GM20000 (cell line): Measurements from ENCODE around the gene PRODH2.
"Not testable (repeated sequence)": the region's sequence is repeated elsewhere in the genome, so short reads cannot be mapped to it uniquely, and the experiment has no call there.

Experiments
- DNase-seq: peaks from one replicate; pipeline ENCODE4 v3.0.0; 2012; ENCODE audit warnings: low spot score
- TF ChIP-seq, protein P1 (sequence below): IDR thresholded peaks from 2 replicates; pipeline ENCODE4 v1.5.1; 2012; ENCODE audit warnings: mild to moderate bottlenecking, control low read depth; ENCODE audit errors: extremely low read depth, missing control alignments

Gene PRODH2

DNA sequence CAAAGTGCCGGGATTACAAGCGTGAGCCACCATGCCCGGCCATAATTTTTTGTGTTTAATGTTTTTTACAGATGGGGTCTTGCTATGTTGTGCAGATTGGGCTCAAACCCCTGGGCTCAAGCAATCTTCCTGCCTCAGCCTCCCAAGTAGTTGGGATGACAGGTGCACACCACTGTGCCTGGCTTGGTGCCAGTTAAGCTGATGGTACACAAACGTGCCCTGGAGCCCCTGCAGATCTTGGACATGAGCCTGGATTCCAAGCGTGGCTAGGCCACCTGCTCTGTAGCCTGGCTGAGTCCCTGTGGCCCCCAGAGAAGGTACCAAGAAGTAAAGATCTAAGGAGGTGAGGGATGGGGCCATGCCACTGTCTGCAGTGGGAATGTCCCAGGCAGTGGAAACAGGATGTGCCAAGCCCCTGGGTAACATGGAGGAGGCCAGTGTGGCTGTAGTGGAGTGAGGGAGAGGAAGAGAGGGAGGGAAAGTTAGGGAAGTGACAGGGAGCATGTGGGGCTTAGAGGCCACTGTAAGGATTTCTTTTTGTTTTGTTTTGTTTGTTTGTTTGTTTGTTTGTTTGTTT, 7.0 kb downstream of the PRODH2 start:
- TF ChIP-seq, protein P1, sequence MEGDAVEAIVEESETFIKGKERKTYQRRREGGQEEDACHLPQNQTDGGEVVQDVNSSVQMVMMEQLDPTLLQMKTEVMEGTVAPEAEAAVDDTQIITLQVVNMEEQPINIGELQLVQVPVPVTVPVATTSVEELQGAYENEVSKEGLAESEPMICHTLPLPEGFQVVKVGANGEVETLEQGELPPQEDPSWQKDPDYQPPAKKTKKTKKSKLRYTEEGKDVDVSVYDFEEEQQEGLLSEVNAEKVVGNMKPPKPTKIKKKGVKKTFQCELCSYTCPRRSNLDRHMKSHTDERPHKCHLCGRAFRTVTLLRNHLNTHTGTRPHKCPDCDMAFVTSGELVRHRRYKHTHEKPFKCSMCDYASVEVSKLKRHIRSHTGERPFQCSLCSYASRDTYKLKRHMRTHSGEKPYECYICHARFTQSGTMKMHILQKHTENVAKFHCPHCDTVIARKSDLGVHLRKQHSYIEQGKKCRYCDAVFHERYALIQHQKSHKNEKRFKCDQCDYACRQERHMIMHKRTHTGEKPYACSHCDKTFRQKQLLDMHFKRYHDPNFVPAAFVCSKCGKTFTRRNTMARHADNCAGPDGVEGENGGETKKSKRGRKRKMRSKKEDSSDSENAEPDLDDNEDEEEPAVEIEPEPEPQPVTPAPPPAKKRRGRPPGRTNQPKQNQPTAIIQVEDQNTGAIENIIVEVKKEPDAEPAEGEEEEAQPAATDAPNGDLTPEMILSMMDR, result no peak
- DNase-seq, result no peak

DNA sequence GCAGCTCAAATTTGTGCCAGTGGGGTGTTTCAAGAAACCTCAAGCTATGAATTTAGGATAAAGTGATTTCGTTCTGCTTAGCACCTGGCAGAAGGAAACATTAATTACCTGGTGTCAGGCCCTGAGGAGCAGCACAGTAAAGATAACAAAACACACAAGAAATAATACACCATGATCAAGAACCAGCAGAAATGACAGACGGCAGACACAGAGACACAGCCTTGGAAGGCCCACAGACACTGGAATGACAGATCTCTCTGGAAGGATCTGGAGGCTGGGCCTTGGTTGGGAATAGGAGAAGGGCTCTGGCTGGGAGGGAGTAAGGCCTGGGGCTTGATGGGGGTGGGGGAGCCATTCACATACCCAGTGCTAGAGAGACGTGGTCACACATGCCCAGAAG, 10.8 kb downstream of the PRODH2 start:
- no peak for DNase-seq
- TF ChIP-seq, protein P1, result no peak

DNA sequence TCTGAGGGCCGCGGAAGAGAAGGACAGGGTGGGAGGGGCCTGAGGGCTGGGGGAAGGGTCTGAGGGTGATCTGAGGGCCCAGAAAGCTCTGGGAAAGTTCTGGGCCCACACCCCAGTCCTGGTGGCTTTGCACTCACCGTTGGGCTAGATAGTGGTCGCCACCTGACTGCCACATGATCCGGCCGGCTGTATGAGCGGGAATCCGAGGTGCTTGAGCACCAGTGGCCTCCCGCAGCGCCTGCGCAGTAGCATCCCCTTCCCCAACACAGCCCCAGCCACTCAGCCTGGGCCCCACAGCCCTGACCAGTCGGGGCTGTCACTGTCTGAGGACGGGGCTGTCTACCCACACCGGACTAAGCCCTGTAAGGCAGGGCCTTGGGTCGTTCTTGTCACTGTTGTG, 15.0 kb downstream of the PRODH2 start:
- TF ChIP-seq, protein P1, result no peak
- DNase-seq, result no peak

DNA sequence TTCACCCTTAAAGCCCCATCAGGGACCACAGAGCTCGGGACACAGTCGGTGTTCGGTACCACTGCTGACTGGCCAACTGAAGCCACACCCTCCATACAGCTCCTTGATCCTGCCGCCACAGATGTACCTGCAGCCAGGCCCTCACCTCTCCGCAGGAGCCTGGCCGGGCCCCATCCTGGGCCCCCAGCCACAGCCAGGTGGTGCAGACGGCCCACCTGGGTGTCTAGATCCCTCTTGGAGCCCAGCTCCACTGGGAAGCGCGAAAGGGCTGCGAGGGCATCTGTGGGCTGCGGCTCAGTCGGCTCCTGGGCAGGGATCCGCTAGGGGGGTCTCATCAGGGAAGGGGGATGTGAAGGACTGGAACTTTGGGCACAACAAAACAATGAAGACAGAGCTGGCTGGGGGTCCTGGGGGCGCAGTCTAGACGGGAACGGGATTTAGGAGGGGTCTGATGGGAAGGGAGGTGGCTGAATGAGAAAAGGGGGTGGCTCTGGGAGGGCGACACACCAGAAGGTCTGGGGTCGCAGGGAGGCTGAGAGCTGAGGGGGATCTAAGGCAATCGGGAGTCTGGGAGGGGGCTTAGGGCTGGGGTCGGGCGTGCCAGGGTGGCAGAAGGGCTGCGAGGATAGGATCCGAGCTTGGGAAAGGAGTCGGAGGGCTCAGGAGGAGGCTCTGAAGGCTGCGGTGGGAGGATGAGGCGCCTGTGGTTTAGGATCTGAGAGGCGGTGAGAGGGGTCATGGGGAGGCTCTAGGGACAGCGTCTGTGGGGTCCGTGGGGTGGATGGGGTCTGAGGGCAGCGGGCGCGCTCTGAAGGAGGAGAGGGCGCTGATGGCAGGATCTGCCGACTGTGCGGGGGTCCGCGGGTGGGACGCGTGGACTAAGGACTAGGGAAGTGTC, 15.8 kb downstream of the PRODH2 start:
- no peak for DNase-seq

DNA sequence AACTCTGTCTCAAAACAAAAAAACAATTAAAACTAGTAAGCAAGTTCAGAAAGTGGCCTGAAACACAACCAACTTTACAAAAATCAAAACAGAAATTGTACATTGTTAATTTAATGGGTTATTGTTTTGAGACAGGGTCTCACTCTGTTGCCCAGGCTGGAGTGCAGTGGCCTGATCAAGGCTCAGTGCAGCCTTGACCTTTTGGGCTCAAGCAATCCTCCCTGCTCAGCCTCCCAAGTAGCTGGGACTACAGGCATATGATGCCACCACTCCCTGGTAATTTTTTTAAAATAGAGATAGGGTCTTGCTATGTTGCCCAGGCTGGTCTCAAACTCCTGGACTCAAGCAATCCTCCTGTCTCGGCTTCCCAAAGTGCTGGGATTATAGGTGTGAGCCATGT, 17.1 kb downstream of the PRODH2 start:
- not testable (repeated sequence) for DNase-seq

More for the DNA sequence above, 15.8 kb downstream of the PRODH2 start:
- TF ChIP-seq, protein P1, result no peak

DNA sequence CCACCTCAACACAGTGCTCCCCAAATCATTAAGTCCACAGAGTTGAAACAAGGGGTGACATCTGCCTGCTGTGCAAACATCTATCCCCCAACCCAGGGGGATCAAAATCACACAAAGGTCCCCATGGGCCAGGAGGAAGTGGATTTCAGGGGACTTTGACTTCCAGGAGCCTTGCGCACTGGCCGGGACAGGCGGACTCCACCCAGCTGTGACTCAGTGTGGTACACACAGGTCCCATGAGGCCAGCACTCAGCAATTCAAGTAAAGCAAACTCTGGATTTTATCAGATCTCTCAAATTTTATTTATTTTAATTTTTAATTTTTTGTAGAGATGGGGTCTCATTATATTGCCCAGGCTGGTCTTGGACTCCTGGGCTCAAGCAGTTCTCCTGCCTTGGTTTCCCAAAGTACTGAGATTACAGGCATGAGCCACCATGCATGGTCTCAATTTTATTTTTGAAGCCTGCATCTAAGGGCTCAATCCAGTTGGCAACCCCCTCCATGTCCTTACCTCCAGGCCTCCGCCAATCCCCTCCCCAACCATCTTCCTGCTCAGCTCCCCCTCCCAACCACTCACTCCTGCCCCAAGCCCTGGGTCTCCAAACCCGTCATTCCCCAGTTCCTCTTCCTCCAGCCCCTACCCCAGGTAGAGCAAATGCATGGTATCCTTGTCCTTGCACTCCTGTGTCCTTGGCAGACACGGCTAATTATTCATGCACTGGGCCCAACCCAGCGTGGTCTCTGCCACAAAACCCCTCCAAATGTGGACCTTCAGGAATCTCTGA, 19.1 kb downstream of the PRODH2 start:
- TF ChIP-seq, protein P1, result no peak
- DNase-seq, result no peak

DNA sequence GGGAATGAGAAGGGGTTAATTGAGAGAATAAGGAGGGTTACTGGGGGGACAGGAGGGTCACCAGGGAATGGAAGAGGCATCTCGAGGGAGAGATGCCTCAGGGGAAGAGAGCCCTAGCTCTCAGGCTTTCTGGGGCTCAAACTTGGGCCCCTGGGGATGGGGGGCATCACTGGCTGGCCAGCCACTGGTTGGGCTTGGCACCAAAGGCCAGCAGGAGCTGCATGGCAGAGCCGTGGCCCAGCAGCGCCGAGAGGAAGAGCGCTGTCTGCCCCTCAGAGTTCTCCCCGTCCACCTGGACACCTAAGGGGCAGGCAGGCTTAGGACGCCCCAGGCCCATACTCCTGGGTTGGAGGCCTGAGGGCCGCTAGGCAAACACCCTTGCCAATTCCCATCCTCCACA, 19.8 kb downstream of the PRODH2 start:
- DNase-seq, result no peak
- TF ChIP-seq, protein P1, result no peak
